ENCODE results near the gene TAC3. TPM values are rescaled to one million over a fixed set of nuclear protein-coding genes. Genes with fewer than 3 reads are reported as not detected.

The TAC3 gene
- total and polyA plus RNA-seq, 2 donors (not counting 3 experiments of a cell fraction or from before 2014, with no cell fraction given) = not detected

DNA sequence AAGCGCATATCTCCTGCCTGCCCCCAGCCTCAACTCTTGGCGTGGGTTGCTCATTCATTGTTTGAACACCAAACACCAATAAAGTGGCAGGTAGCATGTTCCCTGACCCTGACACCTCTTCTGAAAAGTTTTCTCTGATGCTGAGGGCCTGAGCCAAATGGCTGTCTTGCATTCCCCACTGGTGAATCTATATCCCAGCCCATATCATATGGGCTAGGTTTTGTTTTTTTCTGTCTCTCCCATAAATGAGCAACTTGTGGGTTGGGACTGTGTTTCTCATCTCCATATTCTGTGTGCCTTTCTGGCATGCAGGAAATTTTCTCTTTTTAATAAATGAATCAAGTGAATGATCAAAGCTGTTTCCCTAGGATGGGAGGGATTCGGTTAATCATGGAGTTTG lies 28.6 kb upstream of the TAC3 start:
- Histone ChIP-seq H3K27ac (ENCODE audit: insufficient read depth, low read depth, low read length) (no peak overlapping the region), H3K9me1 (replicated peaks; ENCODE audit: control insufficient read depth, extremely low read depth, insufficient read depth, low read length) (no peaks in the 10 kb centered on the region), H3K4me3 (replicated peaks in 1 of 3; ENCODE audit: insufficient read depth in 1 of 3, low read depth in 1 of 3, low read length in 3 of 3) (no peak overlapping the region), H3K9me3 (replicated peaks; ENCODE audit: control insufficient read depth, insufficient read depth, low read length) (no peaks in the 10 kb centered on the region), H4K20me1 (replicated peaks; ENCODE audit: control insufficient read depth, extremely low read depth, insufficient read depth, low read length) (no peaks in the 10 kb centered on the region), H3K4me1 (ENCODE audit: control insufficient read depth, extremely low read depth, insufficient read depth, low read length) (no peaks in the 10 kb centered on the region), H2AFZ (ENCODE audit: low read depth, low read length) (no peak overlapping the region), H3K79me2 (ENCODE audit: control insufficient read depth, insufficient read depth, low read length) (no peaks in the 10 kb centered on the region), H3K9ac (replicated peaks; ENCODE audit: extremely low read depth, insufficient read depth, low read length) (no peak overlapping the region), H3K36me3 (ENCODE audit: control insufficient read depth in 2 of 2, extremely low read depth in 1 of 2, insufficient read depth in 2 of 2, low read length in 2 of 2) (no peaks in the 10 kb centered on the region), H3K4me2 (ENCODE audit: insufficient read depth, low read length) (no peak overlapping the region), H3K27me3 (ENCODE audit: control insufficient read depth in 2 of 2, insufficient read depth in 2 of 2, low read length in 2 of 2) (peaks cover 14 to 28% of the 10 kb centered on the region in 2 experiments)
- DNase-seq (ENCODE audit: low read depth, low spot score) (no peak), FAIRE-seq (no peak)
- ChIA-PET POLR2A (no interaction called here), CTCF (no interaction called here)
- TF ChIP-seq GATA2 (IDR thresholded peaks at IDR 0.05; ENCODE audit: insufficient read depth, insufficient read length, low read depth, low read length) (no peak), EZH2 (IDR thresholded peaks at IDR 0.05; ENCODE audit: borderline replicate concordance, low read depth, low read length, severe bottlenecking) (no peak), POLR2AphosphoS5 (IDR thresholded peaks at IDR 0.05; ENCODE audit: insufficient read depth, low read depth, low read length) (no peak), JUN (IDR thresholded peaks at IDR 0.05; ENCODE audit: borderline replicate concordance, insufficient read depth, insufficient read length, low read depth) (no peak), POLR2A (IDR thresholded peaks at IDR 0.05; ENCODE audit: low read depth, low read length) (no peak), MYC (IDR thresholded peaks at IDR 0.05; ENCODE audit: low read depth, low read length) (no peak), FOS (IDR thresholded peaks at IDR 0.05; ENCODE audit: borderline replicate concordance, insufficient read depth, low read length) (no peak)
- TF ChIP-seq, protein P1, sequence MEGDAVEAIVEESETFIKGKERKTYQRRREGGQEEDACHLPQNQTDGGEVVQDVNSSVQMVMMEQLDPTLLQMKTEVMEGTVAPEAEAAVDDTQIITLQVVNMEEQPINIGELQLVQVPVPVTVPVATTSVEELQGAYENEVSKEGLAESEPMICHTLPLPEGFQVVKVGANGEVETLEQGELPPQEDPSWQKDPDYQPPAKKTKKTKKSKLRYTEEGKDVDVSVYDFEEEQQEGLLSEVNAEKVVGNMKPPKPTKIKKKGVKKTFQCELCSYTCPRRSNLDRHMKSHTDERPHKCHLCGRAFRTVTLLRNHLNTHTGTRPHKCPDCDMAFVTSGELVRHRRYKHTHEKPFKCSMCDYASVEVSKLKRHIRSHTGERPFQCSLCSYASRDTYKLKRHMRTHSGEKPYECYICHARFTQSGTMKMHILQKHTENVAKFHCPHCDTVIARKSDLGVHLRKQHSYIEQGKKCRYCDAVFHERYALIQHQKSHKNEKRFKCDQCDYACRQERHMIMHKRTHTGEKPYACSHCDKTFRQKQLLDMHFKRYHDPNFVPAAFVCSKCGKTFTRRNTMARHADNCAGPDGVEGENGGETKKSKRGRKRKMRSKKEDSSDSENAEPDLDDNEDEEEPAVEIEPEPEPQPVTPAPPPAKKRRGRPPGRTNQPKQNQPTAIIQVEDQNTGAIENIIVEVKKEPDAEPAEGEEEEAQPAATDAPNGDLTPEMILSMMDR (IDR thresholded peaks at IDR 0.05; ENCODE audit: extremely low read depth in 1 of 2, insufficient read depth in 1 of 2, low read depth in 1 of 2, low read length in 2 of 2) = no peak
- TF ChIP-seq, protein P2, sequence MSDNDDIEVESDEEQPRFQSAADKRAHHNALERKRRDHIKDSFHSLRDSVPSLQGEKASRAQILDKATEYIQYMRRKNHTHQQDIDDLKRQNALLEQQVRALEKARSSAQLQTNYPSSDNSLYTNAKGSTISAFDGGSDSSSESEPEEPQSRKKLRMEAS (IDR thresholded peaks at IDR 0.05; ENCODE audit: insufficient read depth, insufficient read length) = no peak
- BruUV-seq (replicated peaks) = no TSS peak
- dilution Hi-C loops (cut with MboI; ENCODE audit: extremely low pct_ligation_motif_present, low sequenced_read_pairs) = no loop called here
- intact Hi-C loops (cut with micrococcal nuclease) = no loop called here

All from endothelial cell of umbilical vein (primary cell).